CD4-positive, alpha-beta memory T cell (primary cell): ENCODE results near the gene BRSK1. TPM values are rescaled to one million over a fixed set of nuclear protein-coding genes. Genes with fewer than 3 reads are reported as not detected.
A peak's percentile ranks its signal among the peaks of the same experiment; 100 is the strongest.

Source experiments
- CTCF ChIA-PET: fragments of 350-600 bp; sonication (Branson Sonifier 250); formaldehyde crosslinking; loops from one replicate; lab custom pipeline; 2021; ENCODE audit warnings: inconsistent platforms; ENCODE audit not compliant: partially characterized antibody; lab: Charles Lee
- POLR2A ChIA-PET: fragments of 350-600 bp; sonication (Branson Sonifier 250); formaldehyde crosslinking; loops from one replicate; lab custom pipeline; 2021; ENCODE audit not compliant: partially characterized antibody; lab: Charles Lee
- DNase-seq, 5 donors: peaks; one replicate each; pipeline versions ENCODE4 v3.0.0 to v3.0.0-alpha.2; 2020 to 2022; ENCODE audit warnings: mixed read lengths in 1 of 5
- H3K27ac ChIP-seq: one replicate; pipeline ENCODE4 v1.7.0; 2013; ENCODE audit warnings: low read depth, low read length
- H3K27me3 ChIP-seq: 2 replicates; pipeline ENCODE4 v1.7.0; 2013; ENCODE audit warnings: mild to moderate bottlenecking, low read length, moderate library complexity; ENCODE audit not compliant: insufficient read depth
- H3K36me3 ChIP-seq: 2 replicates; pipeline ENCODE4 v1.7.0; 2013; ENCODE audit warnings: mild to moderate bottlenecking, low read length, moderate library complexity; ENCODE audit not compliant: insufficient read depth
- H3K4me1 ChIP-seq: 2 replicates; pipeline ENCODE4 v1.7.0; 2013; ENCODE audit warnings: mild to moderate bottlenecking, low read length, moderate library complexity; ENCODE audit not compliant: insufficient read depth
- H3K4me3 ChIP-seq, 2 donors: one replicate each; pipeline ENCODE4 v1.7.0; 2013; ENCODE audit warnings: low read length in 2 of 2, mild to moderate bottlenecking in 1 of 2
- H3K9me3 ChIP-seq, 2 donors: one replicate each; pipeline ENCODE4 v1.7.0; 2013; ENCODE audit warnings: low read length in 2 of 2, control low read depth in 1 of 2; ENCODE audit not compliant: control insufficient read depth in 1 of 2
- H3K27ac Mint-ChIP-seq, 7 donors: one replicate each; pipeline ENCODE4 v1.8.0; 2020 to 2021; ENCODE audit warnings: mixed read lengths in 7 of 7, mild to moderate bottlenecking in 6 of 7, inconsistent platforms in 3 of 7, moderate library complexity in 3 of 7
- H3K27me3 Mint-ChIP-seq, 2 donors: one replicate each; pipeline ENCODE4 v1.8.0; 2020 to 2021; ENCODE audit warnings: mixed read lengths in 2 of 2
- H3K36me3 Mint-ChIP-seq, 2 donors: one replicate each; pipeline ENCODE4 v1.8.0; 2020 to 2021; ENCODE audit warnings: mixed read lengths in 2 of 2, inconsistent platforms in 1 of 2, mild to moderate bottlenecking in 1 of 2
- H3K4me1 Mint-ChIP-seq, 4 donors: one replicate each; pipeline ENCODE4 v1.8.0; 2020 to 2021; ENCODE audit warnings: mixed read lengths in 4 of 4, mild to moderate bottlenecking in 1 of 4
- H3K4me3 Mint-ChIP-seq, 8 donors: one replicate each; pipeline ENCODE4 v1.8.0; 2020 to 2021; ENCODE audit warnings: mixed read lengths in 8 of 8, mild to moderate bottlenecking in 7 of 8, moderate library complexity in 6 of 8, inconsistent platforms in 3 of 8
- H3K9me3 Mint-ChIP-seq, 8 donors: one replicate each; pipeline ENCODE4 v1.8.0; 2020 to 2021; ENCODE audit warnings: mixed read lengths in 8 of 8, mild to moderate bottlenecking in 5 of 8, inconsistent platforms in 3 of 8, moderate library complexity in 1 of 8
- intact Hi-C: fragments of 100-400 bp; cut with micrococcal nuclease; formaldehyde crosslinking; loops from one replicate; pipeline ENCODE4 v1.15.1; 2023
- polyA plus RNA-seq, 2 donors: library from polyadenylated mRNA; unstranded; fragments of 300-500 nt; fragmentation: Illumina TruSeq; gene quantifications; one replicate each; pipeline ENCODE4 v1.2.3, GENCODE V29; 2021
- total RNA-seq, 2 experiments: library from RNA; stranded (reverse); gene quantifications; one replicate each; pipeline ENCODE4 v1.2.3, GENCODE V29; 2021

The BRSK1 gene
- total and polyA plus RNA-seq, 4 experiments from 2014 or later, result 1.4 to 1.7 TPM; not detected in 2

- Mint-ChIP-seq H3K36me3 (no peaks in the 10 kb centered on the region), H3K4me3 (peak overlapping the region; percentile 66 to 84 (median 75)), H3K27ac (peak overlapping the region in 5 of 7 donors; percentile 25 to 82 (median 57)), H3K27me3 (peaks cover 30 to 47% of the 10 kb centered on the region in 2 donors), H3K9me3 (no peaks in the 10 kb centered on the region), H3K4me1 (peaks cover 4 to 33% (median 8%) of the 10 kb centered on the region in 4 donors)
- CTCF ChIA-PET, result no interaction called here
- DNase-seq, result no peak
- peak overlapping the region in 1 of 2 donors; percentile 52 for H3K4me3 ChIP-seq
- peaks cover 29% of the 10 kb centered on the region for H3K27me3 ChIP-seq
- no peak overlapping the region for H3K27ac ChIP-seq
- H3K4me1 ChIP-seq, result peaks cover 18% of the 10 kb centered on the region
- H3K36me3 ChIP-seq, result no peaks in the 10 kb centered on the region
- intact Hi-C loops, result no loop called here
- no peaks in the 10 kb centered on the region for H3K9me3 ChIP-seq
- POLR2A ChIA-PET, result interaction anchor here (0.7 to 2.9 kb wide), 3 partner anchors 15 to 94 kb away, joined by 3 to 15 read pairs (median 4); partner anchors contain the start of genes KMT5C, PPP6R1 and TMEM238
Measured at GRCh38 chr19:55353356-55353802, 69.6 kb downstream of the BRSK1 start.

- peaks cover 30 to 47% of the 10 kb centered on the region in 2 donors for H3K27me3 Mint-ChIP-seq
- H3K27ac ChIP-seq, result no peak overlapping the region
- no peaks in the 10 kb centered on the region for H3K9me3 ChIP-seq
- H3K36me3 Mint-ChIP-seq, result no peaks in the 10 kb centered on the region
- H3K4me3 ChIP-seq, result peak overlapping the region in 1 of 2 donors; percentile 52
- H3K36me3 ChIP-seq, result no peaks in the 10 kb centered on the region
- H3K9me3 Mint-ChIP-seq, result no peaks in the 10 kb centered on the region
- CTCF ChIA-PET, result no interaction called here
- peaks cover 29% of the 10 kb centered on the region for H3K27me3 ChIP-seq
- H3K4me1 ChIP-seq, result peaks cover 18% of the 10 kb centered on the region
- peak overlapping the region in 5 of 7 donors; percentile 48 to 84 (median 57) for H3K27ac Mint-ChIP-seq
- POLR2A ChIA-PET, result interaction anchor here (0.7 to 2.9 kb wide), 3 partner anchors 15 to 95 kb away, joined by 3 to 15 read pairs (median 4); partner anchors contain the start of genes KMT5C, PPP6R1 and TMEM238
- intact Hi-C loops, result loop anchor here (1.0 kb wide), 1 partner anchor 15 kb away; the partner anchor contains the start of gene KMT5C
- H3K4me1 Mint-ChIP-seq, result peaks cover 4 to 33% (median 8%) of the 10 kb centered on the region in 4 donors
- H3K4me3 Mint-ChIP-seq, result peak overlapping the region; percentile 69 to 84 (median 80)
- peak; percentile 54 to 74 (median 70) for DNase-seq
Measured at GRCh38 chr19:55353803-55354697, 70.3 kb downstream of the BRSK1 start.

- H3K9me3 ChIP-seq, result no peaks in the 10 kb centered on the region
- H3K27me3 Mint-ChIP-seq, result peaks cover 30 to 47% of the 10 kb centered on the region in 2 donors
- no peak for DNase-seq
- H3K27ac Mint-ChIP-seq, result peak within 1 kb of the TSS in 5 of 7 donors; percentile 48 to 84 (median 57)
- H3K36me3 Mint-ChIP-seq, result no peaks in the 10 kb centered on the region
- H3K4me3 ChIP-seq, result peak within 1 kb of the TSS in 1 of 2 donors; percentile 52
- intact Hi-C loops, result loop anchor here (1.0 kb wide), 1 partner anchor 15 kb away; the partner anchor contains the start of gene KMT5C
- ChIA-PET CTCF (no interaction called here), POLR2A (interaction anchor here (0.9 to 2.9 kb wide), 2 partner anchors 16 to 29 kb away, joined by 4 to 15 read pairs; partner anchors contain the start of genes KMT5C and TMEM238)
- no peaks in the 10 kb centered on the region for H3K36me3 ChIP-seq
- H3K27me3 ChIP-seq, result peaks cover 29% of the 10 kb centered on the region
- no peaks in the 10 kb centered on the region for H3K9me3 Mint-ChIP-seq
- H3K4me3 Mint-ChIP-seq, result peak within 1 kb of the TSS; percentile 69 to 84 (median 80)
- peaks cover 4 to 33% (median 8%) of the 10 kb centered on the region in 4 donors for H3K4me1 Mint-ChIP-seq
- H3K4me1 ChIP-seq, result peaks cover 18% of the 10 kb centered on the region
- H3K27ac ChIP-seq, result no peak within 1 kb of the TSS
Measured at GRCh38 chr19:55354698-55355212, 71.0 kb downstream of the BRSK1 start, which contains the start of gene COX6B2. TSS of gene COX6B2 (minus strand) at chr19:55354719. CDS start at chr19:55354521, 198 bp downstream.

- H3K36me3 ChIP-seq, result no peaks in the 10 kb centered on the region
- CTCF ChIA-PET, result interaction anchor here (0.8 kb wide), 1 partner anchor 63 kb away, joined by 3 read pairs; no protein-coding TSS in a partner anchor
- Mint-ChIP-seq H3K27me3 (peaks cover 30 to 47% of the 10 kb centered on the region in 2 donors), H3K4me3 (peak overlapping the region in 6 of 8 donors; percentile 3 to 44 (median 20)), H3K4me1 (peaks cover 4 to 33% (median 8%) of the 10 kb centered on the region in 4 donors), H3K27ac (peak overlapping the region in 1 of 7 donors; percentile 9), H3K36me3 (no peaks in the 10 kb centered on the region), H3K9me3 (no peaks in the 10 kb centered on the region)
- DNase-seq, result no peak
- H3K4me3 ChIP-seq, result no peak overlapping the region
- intact Hi-C loops, result no loop called here
- no peak overlapping the region for H3K27ac ChIP-seq
- H3K4me1 ChIP-seq, result peaks cover 18% of the 10 kb centered on the region
- H3K27me3 ChIP-seq, result peaks cover 29% of the 10 kb centered on the region
- no peaks in the 10 kb centered on the region for H3K9me3 ChIP-seq
- POLR2A ChIA-PET, result interaction anchor here (0.9 to 1.1 kb wide), 2 partner anchors 16 to 29 kb away, joined by 3 to 4 read pairs; partner anchors contain the start of genes KMT5C and TMEM238
Measured at GRCh38 chr19:55355213-55355821, 71.5 kb downstream of the BRSK1 start.

- Mint-ChIP-seq H3K4me1 (peaks cover under 1 to 9% (median 3%) of the 10 kb centered on the region in 4 donors), H3K4me3 (no peak overlapping the region), H3K27me3 (peaks cover 9 to 17% of the 10 kb centered on the region in 2 donors), H3K9me3 (no peaks in the 10 kb centered on the region), H3K27ac (no peak overlapping the region), H3K36me3 (no peaks in the 10 kb centered on the region)
- no peak for DNase-seq
- Histone ChIP-seq H3K27me3 (peaks cover 6% of the 10 kb centered on the region), H3K9me3 (no peaks in the 10 kb centered on the region), H3K4me3 (no peak overlapping the region), H3K36me3 (no peaks in the 10 kb centered on the region), H3K4me1 (peaks cover 10% of the 10 kb centered on the region), H3K27ac (no peak overlapping the region)
- ChIA-PET CTCF (no interaction called here), POLR2A (no interaction called here)
- intact Hi-C loops, result no loop called here
Measured at GRCh38 chr19:55358493-55358892, 74.7 kb downstream of the BRSK1 start.

GRCh38 chr19:55358943-55359908, 75.4 kb downstream of the BRSK1 start:
- H3K4me1 Mint-ChIP-seq, result peaks cover 0 to 1% (median 0%) of the 10 kb centered on the region in 4 donors
- no peak overlapping the region for H3K27ac ChIP-seq
- H3K4me3 Mint-ChIP-seq, result no peak overlapping the region
- H3K27me3 Mint-ChIP-seq, result peaks cover 6 to 13% of the 10 kb centered on the region in 2 donors
- peaks cover 6% of the 10 kb centered on the region for H3K4me1 ChIP-seq
- DNase-seq, result no peak
- no peak overlapping the region for H3K27ac Mint-ChIP-seq
- ChIA-PET CTCF (no interaction called here), POLR2A (no interaction called here)
- no peak overlapping the region for H3K4me3 ChIP-seq
- no peaks in the 10 kb centered on the region for H3K9me3 Mint-ChIP-seq
- no peaks in the 10 kb centered on the region for H3K36me3 ChIP-seq
- intact Hi-C loops, result no loop called here
- H3K9me3 ChIP-seq, result no peaks in the 10 kb centered on the region
- peaks cover 3% of the 10 kb centered on the region for H3K27me3 ChIP-seq
- no peaks in the 10 kb centered on the region for H3K36me3 Mint-ChIP-seq
